Measurements from ENCODE around the gene SRF. TPM values are rescaled to one million over a fixed set of nuclear protein-coding genes. Genes with fewer than 3 reads are reported as not detected.

The SRF gene
- total and polyA plus RNA-seq, 2 donors (not counting 1 experiment from before 2014, with no cell fraction given), result 21.7 to 22.7 TPM

DNA sequence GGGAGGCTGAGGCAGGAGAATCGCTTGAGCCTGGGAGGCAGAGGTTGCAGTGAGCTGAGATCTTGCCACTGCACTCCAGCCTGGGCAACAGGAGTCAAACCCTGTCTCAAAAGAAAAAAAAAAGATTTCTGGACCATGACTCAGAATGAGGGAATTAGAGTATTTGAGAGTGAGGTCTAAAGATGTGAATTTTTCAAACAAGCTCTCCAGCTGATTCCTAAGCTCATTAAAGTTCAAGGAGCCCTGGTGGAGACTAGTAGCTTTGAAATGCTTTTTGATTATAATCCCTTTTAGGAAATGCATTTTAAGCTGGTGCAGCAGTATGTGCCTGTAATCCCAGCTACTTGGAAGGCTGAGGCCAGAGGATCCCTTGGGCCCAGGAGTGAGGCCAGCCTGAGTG, 21.8 kb upstream of the SRF start:
- Mint-ChIP-seq H3K4me1 (no peaks in the 10 kb centered on the region), H3K27me3 (peaks cover 10% of the 10 kb centered on the region), H3K9me3 (ENCODE audit: insufficient read depth) (no peaks in the 10 kb centered on the region), H3K4me3 (no peak overlapping the region), H3K27ac (no peak overlapping the region)
- no peaks in the 10 kb centered on the region for H4K20me1 ChIP-seq (ENCODE audit: control insufficient read depth, insufficient read depth, low read length, poor library complexity, severe bottlenecking)
- H3K4me1 ChIP-seq (ENCODE audit: control insufficient read depth in 2 of 2, insufficient read depth in 2 of 2, low read length in 2 of 2), result no peaks in the 10 kb centered on the region
- ChIA-PET POLR2A (no interaction called here), CTCF (interaction anchor here (0.7 kb wide), 1 partner anchor 170 kb away, joined by 3 read pairs; no protein-coding TSS in a partner anchor)
- H3K79me2 ChIP-seq (ENCODE audit: control insufficient read depth, insufficient read depth, low read length), result no peaks in the 10 kb centered on the region
- no peak for ATAC-seq (ENCODE audit: low read depth)
- no peak overlapping the region for H3K9ac ChIP-seq (ENCODE audit: low read length)
- H3K9me3 ChIP-seq (ENCODE audit: control extremely low read depth in 1 of 3, control insufficient read depth in 2 of 3, insufficient read depth in 1 of 3, low read length in 2 of 3), result no peaks in the 10 kb centered on the region
- no peak overlapping the region for H3K27ac ChIP-seq (ENCODE audit: low read length in 2 of 2)
- peaks cover 0 to 4% (median 0%) of the 10 kb centered on the region in 4 experiments for H3K27me3 ChIP-seq (replicated peaks in 1 of 4; ENCODE audit: control extremely low read depth in 1 of 4, control insufficient read depth in 3 of 4, insufficient read depth in 4 of 4, low read length in 3 of 4)
- intact Hi-C loops (cut with micrococcal nuclease), result no loop called here
- no peaks in the 10 kb centered on the region for H3K36me3 ChIP-seq (replicated peaks in 1 of 2; ENCODE audit: control extremely low read depth in 1 of 2, control insufficient read depth in 1 of 2, extremely low read depth in 1 of 2, insufficient read depth in 2 of 2, low read length in 1 of 2)
- H2AFZ ChIP-seq (ENCODE audit: insufficient read depth, low read depth, low read length, poor library complexity, severe bottlenecking), result no peak overlapping the region
- no peak overlapping the region for H3K4me2 ChIP-seq (replicated peaks; ENCODE audit: low read depth, low read length, poor library complexity, severe bottlenecking)
- DNase-seq, result no peak
- WGBS (ENCODE audit: insufficient coverage), result 100% methylated on average over 1 of the region's 1 CpG
- H3K4me3 ChIP-seq (ENCODE audit: control extremely low read depth in 1 of 5, extremely low read depth in 1 of 5, insufficient read depth in 1 of 5, low read depth in 2 of 5, low read length in 4 of 5), result no peak overlapping the region
- TF ChIP-seq EZH2 (IDR thresholded peaks at IDR 0.05; ENCODE audit: borderline replicate concordance, insufficient read depth, low read depth, low read length, poor library complexity, severe bottlenecking), result no peak
- TF ChIP-seq, protein P1, sequence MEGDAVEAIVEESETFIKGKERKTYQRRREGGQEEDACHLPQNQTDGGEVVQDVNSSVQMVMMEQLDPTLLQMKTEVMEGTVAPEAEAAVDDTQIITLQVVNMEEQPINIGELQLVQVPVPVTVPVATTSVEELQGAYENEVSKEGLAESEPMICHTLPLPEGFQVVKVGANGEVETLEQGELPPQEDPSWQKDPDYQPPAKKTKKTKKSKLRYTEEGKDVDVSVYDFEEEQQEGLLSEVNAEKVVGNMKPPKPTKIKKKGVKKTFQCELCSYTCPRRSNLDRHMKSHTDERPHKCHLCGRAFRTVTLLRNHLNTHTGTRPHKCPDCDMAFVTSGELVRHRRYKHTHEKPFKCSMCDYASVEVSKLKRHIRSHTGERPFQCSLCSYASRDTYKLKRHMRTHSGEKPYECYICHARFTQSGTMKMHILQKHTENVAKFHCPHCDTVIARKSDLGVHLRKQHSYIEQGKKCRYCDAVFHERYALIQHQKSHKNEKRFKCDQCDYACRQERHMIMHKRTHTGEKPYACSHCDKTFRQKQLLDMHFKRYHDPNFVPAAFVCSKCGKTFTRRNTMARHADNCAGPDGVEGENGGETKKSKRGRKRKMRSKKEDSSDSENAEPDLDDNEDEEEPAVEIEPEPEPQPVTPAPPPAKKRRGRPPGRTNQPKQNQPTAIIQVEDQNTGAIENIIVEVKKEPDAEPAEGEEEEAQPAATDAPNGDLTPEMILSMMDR (IDR thresholded peaks at IDR 0.05), result no peak

DNA sequence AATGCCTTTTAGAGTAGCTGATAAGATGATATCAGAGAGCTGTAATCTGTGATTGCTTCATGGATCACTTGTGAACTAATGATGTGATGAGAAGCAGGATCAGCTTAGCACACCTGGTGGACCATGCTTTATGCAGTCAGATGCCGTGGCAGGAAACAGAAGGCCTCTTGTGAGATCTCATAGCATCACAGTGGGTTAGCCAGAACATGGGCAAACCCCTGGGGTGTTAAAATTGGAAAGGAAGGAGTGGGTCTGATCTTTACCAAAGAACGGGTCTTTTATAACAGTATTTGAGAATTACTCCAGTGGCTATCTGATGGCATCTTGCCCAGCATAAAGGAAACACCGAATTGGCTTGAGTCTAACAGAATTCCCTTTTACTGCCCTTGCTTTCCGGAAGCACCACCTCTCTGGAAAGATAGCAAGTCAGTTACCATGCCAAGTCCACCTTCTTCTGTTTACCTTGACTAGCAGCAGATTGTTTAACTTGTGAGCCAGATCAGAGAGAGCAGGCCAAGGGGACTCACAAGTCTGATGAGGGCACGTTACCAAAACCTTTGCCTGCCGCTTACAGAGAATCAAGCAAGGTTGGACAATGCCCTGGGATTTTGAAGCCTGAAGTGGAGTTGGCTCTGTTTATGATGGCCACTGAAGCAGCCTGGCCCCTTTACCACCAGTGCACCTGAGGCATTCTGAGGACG, 20.9 kb upstream of the SRF start:
- H3K4me1 ChIP-seq (ENCODE audit: control insufficient read depth in 2 of 2, insufficient read depth in 2 of 2, low read length in 2 of 2), result no peaks in the 10 kb centered on the region
- H3K9me3 Mint-ChIP-seq (ENCODE audit: insufficient read depth), result no peaks in the 10 kb centered on the region
- DNase-seq (no peak), ATAC-seq (ENCODE audit: low read depth) (no peak)
- H3K79me2 ChIP-seq (ENCODE audit: control insufficient read depth, insufficient read depth, low read length), result no peaks in the 10 kb centered on the region
- H4K20me1 ChIP-seq (ENCODE audit: control insufficient read depth, insufficient read depth, low read length, poor library complexity, severe bottlenecking), result no peaks in the 10 kb centered on the region
- H3K9me3 ChIP-seq (ENCODE audit: control extremely low read depth in 1 of 3, control insufficient read depth in 2 of 3, insufficient read depth in 1 of 3, low read length in 2 of 3), result no peaks in the 10 kb centered on the region
- H3K9ac ChIP-seq (ENCODE audit: low read length), result no peak overlapping the region
- ChIA-PET CTCF (no interaction called here), POLR2A (no interaction called here)
- TF ChIP-seq, protein P1 (IDR thresholded peaks at IDR 0.05), result no peak
- no peak for TF ChIP-seq EZH2 (IDR thresholded peaks at IDR 0.05; ENCODE audit: borderline replicate concordance, insufficient read depth, low read depth, low read length, poor library complexity, severe bottlenecking)
- no peak overlapping the region for H3K4me2 ChIP-seq (replicated peaks; ENCODE audit: low read depth, low read length, poor library complexity, severe bottlenecking)
- H3K27me3 Mint-ChIP-seq, result peaks cover 10% of the 10 kb centered on the region
- H3K36me3 ChIP-seq (replicated peaks in 1 of 2; ENCODE audit: control extremely low read depth in 1 of 2, control insufficient read depth in 1 of 2, extremely low read depth in 1 of 2, insufficient read depth in 2 of 2, low read length in 1 of 2), result no peaks in the 10 kb centered on the region
- H3K4me3 Mint-ChIP-seq, result no peak overlapping the region
- intact Hi-C loops (cut with micrococcal nuclease), result no loop called here
- WGBS (ENCODE audit: insufficient coverage), result 86% methylated on average over 6 of the region's 7 CpGs
- no peak overlapping the region for H3K27ac Mint-ChIP-seq
- no peak overlapping the region for H2AFZ ChIP-seq (ENCODE audit: insufficient read depth, low read depth, low read length, poor library complexity, severe bottlenecking)
- H3K27ac ChIP-seq (ENCODE audit: low read length in 2 of 2), result no peak overlapping the region
- H3K4me3 ChIP-seq (ENCODE audit: control extremely low read depth in 1 of 5, extremely low read depth in 1 of 5, insufficient read depth in 1 of 5, low read depth in 2 of 5, low read length in 4 of 5), result no peak overlapping the region
- no peaks in the 10 kb centered on the region for H3K4me1 Mint-ChIP-seq
- H3K27me3 ChIP-seq (replicated peaks in 1 of 4; ENCODE audit: control extremely low read depth in 1 of 4, control insufficient read depth in 3 of 4, insufficient read depth in 4 of 4, low read length in 3 of 4), result peaks cover 0 to 4% (median 0%) of the 10 kb centered on the region in 4 experiments

Data from B cell (primary cell).